RPMI8226 (cell line): Measurements from ENCODE around the gene PPP1R13B.
A peak's percentile ranks its signal among the peaks of the same experiment; 100 is the strongest.
"Not testable (repeated sequence)": the region's sequence is repeated elsewhere in the genome, so short reads cannot be mapped to it uniquely, and the experiment has no call there.

Experiments used
- DNase-seq: peaks from one replicate; pipeline ENCODE4 v3.0.0-alpha.2; 2015

The PPP1R13B gene

GRCh38 chr14:103858063-103858781 lies 10.8 kb upstream of the PPP1R13B start:
- no peak for DNase-seq

- DNase-seq: no peak
Measured at GRCh38 chr14:103857256-103857655, 9.9 kb upstream of the PPP1R13B start.

GRCh38 chr14:103856607-103857006 lies 9.2 kb upstream of the PPP1R13B start:
- no peak for DNase-seq

GRCh38 chr14:103856105-103856504 lies 8.7 kb upstream of the PPP1R13B start:
- no peak for DNase-seq

GRCh38 chr14:103855734-103856095 lies 8.3 kb upstream of the PPP1R13B start:
- DNase-seq: no peak

- DNase-seq: no peak
Measured at GRCh38 chr14:103854822-103855733, 7.7 kb upstream of the PPP1R13B start.

GRCh38 chr14:103854017-103854808 lies 6.8 kb upstream of the PPP1R13B start:
- DNase-seq: no peak

- DNase-seq: no peak
Measured at GRCh38 chr14:103849151-103849886, 1.9 kb upstream of the PPP1R13B start.

- no peak for DNase-seq
Measured at GRCh38 chr14:103848175-103849077, 1.1 kb upstream of the PPP1R13B start.

GRCh38 chr14:103846543-103847450 lies 578 bp downstream of the PPP1R13B start:
- DNase-seq: peak; percentile 24

GRCh38 chr14:103846097-103846496 lies 1.3 kb downstream of the PPP1R13B start:
- no peak for DNase-seq

- DNase-seq: no peak
Measured at GRCh38 chr14:103845327-103845726, 2.0 kb downstream of the PPP1R13B start.

GRCh38 chr14:103841265-103841664 lies 6.1 kb downstream of the PPP1R13B start:
- DNase-seq: not testable (repeated sequence)

- DNase-seq: no peak
Measured at GRCh38 chr14:103840014-103840413, 7.4 kb downstream of the PPP1R13B start.

GRCh38 chr14:103839579-103839978 lies 7.8 kb downstream of the PPP1R13B start:
- DNase-seq: no peak

- DNase-seq: no peak
Measured at GRCh38 chr14:103838117-103838516, 9.3 kb downstream of the PPP1R13B start.

- no peak for DNase-seq
Measured at GRCh38 chr14:103836976-103837725, 10.2 kb downstream of the PPP1R13B start.

- no peak for DNase-seq
Measured at GRCh38 chr14:103834956-103835355, 12.4 kb downstream of the PPP1R13B start.

- no peak for DNase-seq
Measured at GRCh38 chr14:103833711-103834110, 13.7 kb downstream of the PPP1R13B start.

- no peak for DNase-seq
Measured at GRCh38 chr14:103832046-103832445, 15.3 kb downstream of the PPP1R13B start.
